NCI-H226 (cell line): Measurements from ENCODE around the gene PTPN22.

Experiments
- DNase-seq: peaks from one replicate; pipeline ENCODE4 v3.0.0-alpha.2; 2015

The PTPN22 gene

GRCh38 chr1:113849072-113849471 is 22.4 kb downstream of the PTPN22 start:
- DNase-seq: no peak

DNA sequence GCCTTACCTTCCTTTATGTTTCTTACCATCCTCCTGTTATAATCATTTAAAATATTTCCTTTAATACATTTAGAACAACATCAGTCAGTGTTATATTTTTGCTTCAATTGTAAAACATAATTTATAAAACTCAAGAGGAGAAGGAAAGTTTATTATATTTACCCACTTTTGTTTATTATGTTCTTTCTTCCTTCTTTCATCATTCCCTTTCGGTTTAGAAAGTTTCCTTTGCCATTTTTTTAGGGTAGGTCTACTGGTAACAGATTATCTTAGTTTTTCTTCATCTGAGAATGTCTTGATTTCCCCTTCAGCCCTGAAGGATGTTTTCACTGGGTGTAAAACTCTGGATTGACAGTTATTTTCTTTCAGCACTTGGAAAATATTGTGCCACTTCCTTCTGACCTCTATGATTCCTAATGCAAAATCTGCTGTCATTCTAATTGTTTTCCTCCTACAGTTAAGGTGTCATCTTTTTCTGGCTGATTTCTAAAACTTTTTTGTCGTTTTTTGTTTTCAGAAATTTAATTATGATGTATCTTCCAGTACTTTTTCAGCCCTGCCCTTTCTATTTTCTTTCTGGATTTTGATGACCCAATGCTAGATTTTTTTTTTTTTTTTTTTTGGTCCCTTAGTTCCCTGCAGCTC is 25.0 kb downstream of the PTPN22 start:
- DNase-seq: no peak

GRCh38 chr1:113836534-113836933 is 35.0 kb downstream of the PTPN22 start:
- DNase-seq: no peak

DNA sequence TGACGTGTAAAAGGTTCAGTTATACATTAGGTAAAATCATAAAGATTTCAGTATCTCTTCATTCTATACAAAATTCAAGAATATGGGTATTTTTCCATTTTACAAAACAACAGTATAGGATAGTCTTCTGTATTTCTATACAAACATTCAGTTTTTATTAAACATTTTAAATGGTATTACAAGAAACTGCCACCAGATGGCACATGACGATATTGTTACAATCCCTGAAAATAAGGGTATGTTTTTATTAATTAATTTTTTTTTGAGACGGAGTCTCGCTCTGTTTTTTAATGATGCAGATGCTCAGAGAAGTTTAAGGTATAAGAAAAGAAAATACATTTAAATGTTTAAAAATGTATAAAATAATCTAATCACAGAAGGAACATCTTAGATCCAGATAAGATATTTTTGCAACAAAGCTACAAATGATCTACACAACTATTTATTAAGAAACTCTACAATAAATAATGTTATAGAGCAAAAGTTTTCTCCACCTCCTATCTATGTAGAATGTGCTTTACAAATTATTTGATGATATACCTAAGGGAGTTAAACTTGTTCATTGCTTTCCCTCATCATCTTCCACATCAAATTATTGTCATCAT is 35.7 kb downstream of the PTPN22 start:
- DNase-seq: peak; percentile 27

DNA sequence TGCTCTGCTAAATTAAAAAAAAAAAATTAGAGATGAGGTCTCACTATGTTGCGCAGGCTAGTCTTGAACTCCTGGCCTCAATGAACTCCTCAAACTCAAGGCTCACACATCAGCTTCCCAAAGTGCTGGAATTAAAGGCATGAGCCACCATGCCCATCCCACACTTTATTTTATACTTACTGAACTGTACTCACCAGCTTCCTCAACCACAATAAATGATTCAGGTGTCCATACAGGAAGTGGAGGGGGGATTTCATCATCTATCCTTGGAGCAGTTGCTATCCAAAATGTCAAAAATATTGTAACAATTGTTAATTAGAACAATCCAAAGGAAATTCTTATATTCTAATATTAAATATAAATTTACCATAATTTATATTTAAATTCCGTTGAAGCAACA is 36.8 kb downstream of the PTPN22 start:
- DNase-seq: peak; percentile 42

DNA sequence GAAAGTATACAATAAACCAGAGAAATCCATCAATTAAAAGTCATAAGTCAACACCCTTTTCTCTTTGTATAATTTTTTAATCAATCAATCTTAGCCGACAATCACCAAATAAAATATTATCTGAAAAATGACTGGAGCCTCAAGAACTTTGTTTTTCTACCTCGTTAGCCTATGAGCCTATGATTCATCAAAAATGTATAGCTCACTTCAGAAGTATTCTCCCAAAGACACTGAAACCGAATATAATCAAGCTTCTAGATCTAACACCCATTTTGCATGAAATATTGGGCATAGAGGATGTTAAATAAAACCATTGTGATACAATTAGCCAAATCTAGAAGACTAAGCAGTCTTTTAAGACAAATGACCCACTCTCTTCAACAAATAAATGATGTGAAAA is 41.5 kb downstream of the PTPN22 start:
- no peak for DNase-seq

DNA sequence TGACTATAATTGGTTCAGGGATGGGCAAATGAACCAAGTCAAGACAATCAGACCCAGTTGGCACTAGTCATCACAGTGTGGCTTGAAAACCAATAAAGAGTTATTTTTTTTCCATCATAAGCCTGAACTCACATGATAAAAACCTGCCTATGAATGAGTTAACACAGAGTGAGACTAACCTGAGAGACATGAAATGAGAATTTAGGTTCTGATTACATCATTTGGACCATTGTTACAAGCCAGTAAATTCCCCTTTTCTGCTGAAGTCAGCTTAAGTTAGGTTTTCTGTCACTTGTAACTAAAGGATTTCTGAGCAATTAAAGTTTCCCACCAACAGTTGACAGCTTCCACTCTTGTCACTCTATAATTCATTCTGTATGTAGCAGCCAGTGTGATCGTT is 49.6 kb downstream of the PTPN22 start:
- DNase-seq: no peak

DNA sequence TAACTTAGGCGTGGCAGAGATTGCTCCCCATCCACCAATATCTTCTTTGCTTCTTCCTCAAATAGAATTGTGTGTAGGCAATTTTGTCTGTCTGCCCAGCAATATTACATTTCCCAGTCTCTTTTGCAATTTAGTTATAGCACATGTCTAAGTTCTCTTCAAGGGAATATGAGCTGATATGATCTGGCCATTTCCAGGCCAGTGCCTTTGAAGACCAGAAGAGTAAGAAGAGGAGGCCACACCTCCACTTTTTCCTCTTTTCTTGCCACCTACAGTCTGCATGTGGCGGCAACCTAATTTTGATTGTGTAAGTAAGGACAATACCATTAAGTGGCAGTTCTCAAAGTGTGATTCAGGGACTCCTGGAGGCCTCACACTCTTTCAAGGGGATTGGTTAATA is 52.9 kb downstream of the PTPN22 start:
- no peak for DNase-seq

GRCh38 chr1:113813218-113813617 is 58.3 kb downstream of the PTPN22 start:
- no peak for DNase-seq

DNA sequence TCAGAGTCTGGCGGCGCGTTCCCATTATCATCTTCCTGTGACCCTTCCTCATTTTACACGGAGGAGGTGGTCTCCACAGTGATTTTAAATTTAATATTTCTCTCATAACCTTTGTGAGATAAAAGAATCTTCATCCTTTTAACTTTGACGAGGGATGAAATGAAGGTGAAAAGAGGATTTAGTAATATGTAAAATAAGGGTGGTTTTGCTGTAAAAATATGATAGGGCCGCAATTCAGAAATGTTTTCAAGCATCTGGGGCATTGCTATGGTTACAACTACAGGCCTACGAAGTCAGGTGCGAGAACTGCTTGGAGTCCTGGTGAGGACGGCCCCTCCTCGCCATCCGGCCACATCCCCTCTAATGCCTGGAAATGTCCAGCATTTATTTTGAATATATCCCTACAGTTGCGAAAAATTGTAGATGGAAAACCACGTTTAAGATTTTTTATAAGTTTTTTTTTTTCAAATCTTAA is 58.8 kb downstream of the PTPN22 start:
- no peak for DNase-seq

GRCh38 chr1:113811888-113812660 is 59.4 kb downstream of the PTPN22 start, which contains the start of gene RSBN1:
Gene RSBN1, minus strand, starts transcription at chr1:113812476. Its CDS starts 64 bp downstream, at chr1:113812412.
- peak; percentile 100 for DNase-seq

- DNase-seq: no peak
These were observed 60.2 kb downstream of the PTPN22 start for GRCh38 chr1:113811156-113811887.

GRCh38 chr1:113809670-113810602 is 61.6 kb downstream of the PTPN22 start:
- DNase-seq: no peak

DNA sequence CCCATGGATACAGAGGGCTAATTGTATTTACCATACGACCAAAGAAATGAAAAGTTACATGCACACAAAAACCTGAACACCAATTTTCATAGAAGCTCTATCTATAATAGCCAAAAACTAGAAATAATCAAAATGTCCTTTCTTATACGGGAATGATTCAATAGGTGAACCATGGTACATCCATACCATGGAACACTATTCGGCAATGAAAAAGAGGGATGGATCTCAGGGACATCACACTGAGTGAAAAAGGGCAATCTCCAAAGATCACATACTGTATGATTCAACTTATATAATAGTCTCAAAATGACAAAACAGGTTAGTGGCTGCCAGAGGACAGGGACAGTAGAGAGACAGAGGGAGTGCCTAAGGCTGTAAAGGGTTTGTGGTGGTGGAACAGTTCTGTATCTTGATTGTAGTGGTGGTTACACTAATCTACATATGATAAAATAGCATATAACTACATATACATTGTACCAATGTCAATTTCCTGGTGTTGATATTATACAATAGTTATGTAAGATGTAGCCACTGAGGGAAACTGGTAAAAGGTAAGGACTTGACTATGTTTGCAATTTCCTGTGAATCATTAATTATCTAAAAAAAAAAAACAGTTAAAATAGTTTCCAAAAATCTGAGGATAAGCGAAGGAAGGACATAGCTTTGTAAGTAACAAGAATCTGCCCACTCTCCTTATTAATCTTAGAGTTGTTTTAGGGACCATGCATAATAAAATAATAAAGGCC is 62.9 kb downstream of the PTPN22 start:
- no peak for DNase-seq

DNA sequence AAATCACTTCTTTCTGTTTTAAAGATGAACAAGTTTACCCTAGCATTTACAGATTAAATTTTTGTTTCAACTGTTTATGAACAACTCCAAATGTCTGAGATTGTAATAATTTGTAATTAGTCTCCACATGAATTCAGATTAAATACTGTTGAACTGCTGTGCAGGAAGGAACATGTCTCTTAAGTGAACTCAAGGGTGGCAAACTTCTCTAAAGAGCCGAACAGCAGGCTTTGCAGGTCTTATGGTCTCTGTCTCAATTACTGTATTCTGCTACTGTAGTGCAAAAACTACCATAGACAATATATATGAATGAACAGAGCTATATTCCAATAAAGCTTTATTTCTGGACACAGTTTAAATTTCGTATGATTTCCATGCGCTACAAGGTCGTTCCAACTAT is 65.9 kb downstream of the PTPN22 start:
- DNase-seq: no peak

GRCh38 chr1:113805256-113805531 is 66.3 kb downstream of the PTPN22 start:
- DNase-seq: no peak

DNA sequence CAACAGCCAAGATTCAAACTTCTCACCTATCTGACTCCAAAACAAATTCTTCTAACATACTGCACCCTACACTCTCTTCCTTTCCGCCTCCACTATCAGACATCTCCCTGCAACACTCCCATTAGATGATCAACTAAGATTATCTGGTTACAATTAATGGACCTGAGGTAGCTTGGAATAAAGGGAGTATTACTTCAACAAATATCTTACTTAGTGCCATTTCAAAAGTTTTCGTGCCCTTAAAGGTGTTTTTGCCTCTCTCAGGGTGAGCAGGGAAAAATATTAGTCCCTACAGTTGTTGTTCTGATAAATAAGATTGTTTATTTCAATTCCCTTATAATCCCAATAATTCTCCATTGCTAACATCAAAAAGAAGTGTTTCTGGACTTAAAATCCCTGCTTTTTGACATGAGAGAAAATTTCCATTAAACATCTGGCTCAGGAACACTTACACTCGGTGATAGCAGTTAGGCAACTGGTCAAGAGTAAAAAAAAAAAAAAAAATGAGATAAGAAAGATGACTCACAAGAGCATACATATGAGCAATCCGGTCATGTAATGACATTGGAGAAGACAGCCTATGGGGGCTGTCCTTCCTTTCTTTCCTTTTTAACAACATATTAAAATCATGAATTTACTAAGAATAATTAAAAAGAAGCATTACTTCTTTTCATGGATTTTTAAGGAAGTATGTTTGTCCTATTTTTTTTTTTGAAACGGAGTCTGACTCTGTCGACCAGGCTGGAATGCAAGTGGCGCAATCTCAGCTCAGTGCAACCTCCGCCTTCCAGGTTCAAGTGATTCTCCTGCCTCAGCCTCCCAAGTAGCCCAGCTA is 66.9 kb downstream of the PTPN22 start:
- DNase-seq: peak; percentile 59

- no peak for DNase-seq
These were observed 69.0 kb downstream of the PTPN22 start for GRCh38 chr1:113802367-113803007.

DNA sequence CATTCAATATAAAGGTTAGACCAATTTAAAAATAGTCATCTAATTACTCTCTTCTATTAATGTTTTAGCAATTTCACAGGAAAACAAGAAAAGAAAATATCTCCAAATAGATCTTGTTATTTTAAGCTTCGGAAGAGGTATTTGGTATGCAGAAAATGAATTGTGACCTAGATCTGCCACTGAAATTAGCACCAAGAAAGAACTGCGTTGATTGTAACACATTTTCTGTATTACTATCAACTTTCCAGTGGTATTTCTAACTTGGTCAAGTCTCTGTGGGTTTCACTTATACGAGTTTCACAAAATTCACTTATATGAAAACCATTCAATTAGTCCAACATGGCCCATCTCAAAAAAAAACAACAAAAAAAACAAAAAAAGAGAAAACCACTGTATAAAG is 71.0 kb downstream of the PTPN22 start:
- DNase-seq: no peak

- DNase-seq: no peak
These were observed 74.0 kb downstream of the PTPN22 start for GRCh38 chr1:113797472-113797871.
